Thyroid gland (tissue), 4 donors: ENCODE results near the gene BMP2K. TPM values are rescaled to one million over a fixed set of nuclear protein-coding genes. Genes with fewer than 3 reads are reported as not detected.

Source experiments
- DNase-seq, 2 donors: peaks; one replicate each; pipeline ENCODE4 v3.0.0-alpha.2; 2019
- H3K27ac ChIP-seq, 3 donors: fragments of 200-600 bp; sonication (generic); 1 replicate in 2 of 3; 2 replicates in 1 of 3; pipeline ENCODE4 v1.5.1; 2016 to 2019; ENCODE audit warnings: mild to moderate bottlenecking in 1 of 3, moderate library complexity in 1 of 3
- H3K27me3 ChIP-seq: fragments of 200-600 bp; sonication (generic); one replicate; pipeline ENCODE4 v1.5.1; 2019
- H3K36me3 ChIP-seq, 2 donors: fragments of 200-600 bp; sonication (generic); one replicate each; pipeline ENCODE4 v1.5.1; 2016 to 2019
- H3K4me1 ChIP-seq, 2 donors: fragments of 200-600 bp; sonication (generic); one replicate each; pipeline ENCODE4 v1.5.1; 2017 to 2019
- H3K4me3 ChIP-seq, 3 donors: fragments of 200-600 bp; sonication (generic); replicated peaks in 1 of 3; 1 replicate in 2 of 3; 2 replicates in 1 of 3; pipeline ENCODE4 v1.5.1; 2016; ENCODE audit warnings: mild to moderate bottlenecking in 1 of 3
- H3K9me3 ChIP-seq: fragments of 200-600 bp; sonication (generic); one replicate; pipeline ENCODE4 v1.5.1; 2017
- POLR2A ChIP-seq, 2 donors: fragments of 450-650 bp; IDR thresholded peaks; one replicate each; pipeline ENCODE4 v1.6.1; 2017; ENCODE audit warnings: antibody characterized with exemption in 2 of 2, mild to moderate bottlenecking in 2 of 2, moderate library complexity in 1 of 2
- WGBS, 2 donors: methylation state at CpG; one replicate each; pipeline ENCODE4 v1.1.5; 2017; 5-methylcytosine and 5-hydroxymethylcytosine counted together
- intact Hi-C: fragments of 100-400 bp; cut with DNase I; formaldehyde crosslinking; loops from one replicate; pipeline ENCODE4 v1.15.1; 2023
- total RNA-seq, 4 donors: library from RNA; depleted of rRNA; stranded (reverse); fragments of >200 nt; gene quantifications; one replicate each; pipeline ENCODE4 v1.2.3, GENCODE V29; 2016
- TF ChIP-seq, protein P1 (sequence below), 6 experiments: fragments of 200-600 bp in 3 of 6; fragments of 450-650 bp in 3 of 6; sonication (generic) in 3 of 6; IDR thresholded peaks; one replicate each; pipeline ENCODE4 v1.5.1; 2016 to 2019; ENCODE audit warnings: antibody characterized with exemption in 6 of 6, mild to moderate bottlenecking in 2 of 6, inconsistent platforms in 1 of 6, moderate library complexity in 1 of 6

The BMP2K gene
- total RNA-seq, 4 donors from 2014 or later = 63.8 to 69.2 (median 64.3) TPM

DNA sequence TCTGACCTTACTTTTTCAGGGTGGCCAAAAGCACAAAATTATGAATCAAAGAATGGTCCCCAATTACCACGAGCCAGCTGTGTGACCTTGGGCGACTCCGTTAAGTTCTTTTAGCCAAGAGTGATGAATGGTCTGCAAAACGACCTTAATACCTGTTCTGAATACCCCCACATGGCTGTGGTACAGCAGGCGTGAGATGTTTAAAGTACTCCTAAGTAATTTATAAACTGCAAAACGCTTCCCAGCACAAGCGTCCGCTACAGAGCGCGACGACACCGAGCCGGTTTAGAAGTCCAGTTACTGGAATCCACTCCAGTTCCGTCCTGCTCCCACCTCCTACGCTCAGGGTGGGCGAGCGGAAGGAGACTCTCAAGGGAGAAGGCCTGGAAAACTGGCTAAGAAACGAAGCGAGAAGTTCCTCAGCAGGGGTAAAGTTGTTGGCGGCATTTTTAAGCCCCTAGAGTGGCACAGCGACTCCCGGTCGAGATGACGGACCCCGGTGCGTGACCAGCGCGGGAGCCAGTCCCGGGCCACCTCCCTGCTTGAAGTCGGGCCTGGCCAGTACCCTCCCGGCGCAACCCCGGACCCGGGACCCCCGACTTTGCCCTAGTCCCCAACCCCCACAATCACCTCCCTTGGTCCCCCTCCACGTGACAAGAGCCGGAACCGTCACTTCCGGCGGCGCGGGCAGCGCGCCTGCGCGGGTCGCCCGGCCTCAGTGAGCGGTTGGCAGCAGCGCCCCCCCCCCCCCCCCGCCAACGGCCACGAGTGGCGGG lies 659 bp upstream of the BMP2K start:
- Histone ChIP-seq H3K27ac (peak overlapping the region; percentile 98 to 99 (median 98)), H3K4me3 (peak overlapping the region; percentile 16 to 99 (median 79)), H3K9me3 (no peaks in the 10 kb centered on the region), H3K27me3 (no peaks in the 10 kb centered on the region), H3K4me1 (peaks cover 19 to 20% of the 10 kb centered on the region in 2 donors), H3K36me3 (no peaks in the 10 kb centered on the region)
- WGBS, 2 donors = 0 to 1% methylated on average over 14 to 35 of the region's 54 CpGs
- TF ChIP-seq POLR2A (IDR thresholded peaks at IDR 0.05) = peak in 1 of 2 donors; percentile 53
- TF ChIP-seq, protein P1, sequence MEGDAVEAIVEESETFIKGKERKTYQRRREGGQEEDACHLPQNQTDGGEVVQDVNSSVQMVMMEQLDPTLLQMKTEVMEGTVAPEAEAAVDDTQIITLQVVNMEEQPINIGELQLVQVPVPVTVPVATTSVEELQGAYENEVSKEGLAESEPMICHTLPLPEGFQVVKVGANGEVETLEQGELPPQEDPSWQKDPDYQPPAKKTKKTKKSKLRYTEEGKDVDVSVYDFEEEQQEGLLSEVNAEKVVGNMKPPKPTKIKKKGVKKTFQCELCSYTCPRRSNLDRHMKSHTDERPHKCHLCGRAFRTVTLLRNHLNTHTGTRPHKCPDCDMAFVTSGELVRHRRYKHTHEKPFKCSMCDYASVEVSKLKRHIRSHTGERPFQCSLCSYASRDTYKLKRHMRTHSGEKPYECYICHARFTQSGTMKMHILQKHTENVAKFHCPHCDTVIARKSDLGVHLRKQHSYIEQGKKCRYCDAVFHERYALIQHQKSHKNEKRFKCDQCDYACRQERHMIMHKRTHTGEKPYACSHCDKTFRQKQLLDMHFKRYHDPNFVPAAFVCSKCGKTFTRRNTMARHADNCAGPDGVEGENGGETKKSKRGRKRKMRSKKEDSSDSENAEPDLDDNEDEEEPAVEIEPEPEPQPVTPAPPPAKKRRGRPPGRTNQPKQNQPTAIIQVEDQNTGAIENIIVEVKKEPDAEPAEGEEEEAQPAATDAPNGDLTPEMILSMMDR (IDR thresholded peaks at IDR 0.05) = no peak
- intact Hi-C loops = loop anchor here (5.0 kb wide), 1 partner anchor 158 kb away; no protein-coding TSS in a partner anchor
- peak; percentile 88 to 90 for DNase-seq

DNA sequence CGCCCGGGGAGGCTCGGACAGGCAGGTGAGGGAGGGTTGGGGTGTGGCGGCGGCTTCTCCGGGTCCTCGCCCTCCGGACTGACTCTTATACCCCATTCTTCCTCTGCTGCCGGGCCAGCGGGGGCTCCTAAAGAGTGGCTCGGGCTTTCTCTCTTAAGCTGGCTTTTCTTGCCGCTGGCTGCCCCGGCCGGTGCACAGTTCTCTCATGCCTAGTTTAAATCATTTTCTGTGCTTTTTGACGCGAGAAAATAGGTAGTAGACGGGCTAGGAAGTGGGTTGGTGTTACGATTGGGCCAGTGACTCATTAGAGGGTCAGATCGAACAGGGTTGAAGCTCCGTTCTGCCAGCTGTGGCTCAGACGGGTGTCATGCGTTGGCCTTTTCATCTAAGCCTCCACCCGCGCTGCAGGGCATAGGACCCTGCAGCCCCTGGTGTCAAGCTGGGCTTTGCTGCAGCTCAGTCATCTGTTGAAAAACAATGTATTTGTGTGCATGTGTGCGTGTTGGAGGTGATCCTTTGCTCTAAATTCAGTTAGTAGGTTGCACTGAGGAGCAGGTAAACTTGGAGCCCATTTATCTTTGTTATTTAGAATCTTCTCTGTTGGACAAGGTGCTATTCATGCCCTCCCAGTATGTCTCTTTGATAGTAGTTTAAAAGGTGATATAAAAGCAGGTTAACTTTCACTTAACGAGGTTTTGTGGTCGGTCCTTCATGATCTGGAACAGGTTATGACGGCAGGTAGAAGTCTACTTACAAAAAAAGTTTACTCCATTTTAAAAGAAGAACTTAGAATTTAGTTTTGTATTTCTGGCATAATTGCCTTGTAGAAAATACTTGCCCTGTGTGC lies 802 bp downstream of the BMP2K start:
- H3K36me3 ChIP-seq = no peaks in the 10 kb centered on the region
- peaks cover 23 to 31% of the 10 kb centered on the region in 2 donors for H3K4me1 ChIP-seq
- no peaks in the 10 kb centered on the region for H3K9me3 ChIP-seq
- peak overlapping the region; percentile 13 to 79 (median 68) for H3K4me3 ChIP-seq
- intact Hi-C loops = loop anchor here (5.0 kb wide), 1 partner anchor 160 kb away; no protein-coding TSS in a partner anchor
- H3K27me3 ChIP-seq = no peaks in the 10 kb centered on the region
- H3K27ac ChIP-seq = peak overlapping the region; percentile 98 to 99 (median 98)
- WGBS, 2 donors = 1 to 7% methylated on average over 8 to 24 of the region's 28 CpGs
- TF ChIP-seq, protein P1 (IDR thresholded peaks at IDR 0.05) = no peak
- peak in 1 of 2 donors; percentile 56 for TF ChIP-seq POLR2A (IDR thresholded peaks at IDR 0.05)
- peak; percentile 48 to 65 for DNase-seq

DNA sequence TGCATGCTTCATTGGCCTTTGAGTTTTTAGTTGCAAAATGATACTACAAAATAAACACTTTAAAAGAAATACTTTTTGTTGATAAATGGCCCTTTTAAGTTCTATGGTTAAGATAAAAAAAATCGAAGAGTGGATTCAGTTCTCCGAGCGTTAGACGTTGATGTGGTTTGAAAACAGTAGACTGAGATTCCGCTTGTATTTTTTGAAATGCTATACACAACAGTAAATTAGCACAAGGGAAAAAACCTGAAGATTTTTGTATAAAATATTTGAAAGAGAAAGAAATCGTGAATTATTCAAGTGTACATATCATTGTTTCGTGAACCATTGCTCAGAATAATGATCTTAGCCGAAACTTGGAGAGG lies 1.4 kb downstream of the BMP2K start:
- H3K9me3 ChIP-seq = no peaks in the 10 kb centered on the region
- TF ChIP-seq, protein P1 (IDR thresholded peaks at IDR 0.05) = no peak
- H3K36me3 ChIP-seq = no peaks in the 10 kb centered on the region
- H3K4me3 ChIP-seq = peak overlapping the region in 2 of 3 donors; percentile 68 to 79
- no peaks in the 10 kb centered on the region for H3K27me3 ChIP-seq
- peak overlapping the region; percentile 98 to 99 (median 98) for H3K27ac ChIP-seq
- H3K4me1 ChIP-seq = peaks cover 27 to 32% of the 10 kb centered on the region in 2 donors
- intact Hi-C loops = loop anchor here (5.0 kb wide), 1 partner anchor 160 kb away; no protein-coding TSS in a partner anchor
- 34 to 38% methylated on average over 8 of the region's 8 CpGs for WGBS, 2 donors
- no peak for DNase-seq

DNA sequence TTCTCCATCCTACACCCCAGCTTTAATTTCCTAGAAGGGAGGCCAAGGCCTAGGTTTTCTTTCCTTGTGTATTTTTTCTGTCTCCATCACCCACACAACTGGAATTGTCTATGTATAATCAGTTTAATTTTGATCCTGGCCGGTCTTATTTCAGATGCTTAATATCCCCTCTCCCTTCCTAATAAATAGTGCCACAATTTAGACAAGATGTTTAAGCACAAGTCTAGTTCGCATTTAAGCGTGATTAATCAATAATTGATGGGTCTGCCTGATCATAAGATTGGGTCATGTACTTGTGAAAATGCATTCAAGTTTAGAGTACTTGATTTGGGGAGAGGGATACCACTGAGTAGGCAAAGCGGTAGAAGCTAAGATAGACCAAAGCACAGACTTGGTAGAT lies 2.4 kb downstream of the BMP2K start:
- TF ChIP-seq, protein P1 (IDR thresholded peaks at IDR 0.05) = no peak
- TF ChIP-seq POLR2A (IDR thresholded peaks at IDR 0.05) = no peak
- H3K4me1 ChIP-seq = peaks cover 27 to 32% of the 10 kb centered on the region in 2 donors
- no peaks in the 10 kb centered on the region for H3K27me3 ChIP-seq
- DNase-seq = no peak
- 85 to 92% methylated on average over 4 of the region's 4 CpGs for WGBS, 2 donors
- intact Hi-C loops = loop anchor here (5.0 kb wide), 1 partner anchor 161 kb away; no protein-coding TSS in a partner anchor
- no peaks in the 10 kb centered on the region for H3K36me3 ChIP-seq
- H3K9me3 ChIP-seq = no peaks in the 10 kb centered on the region
- peak overlapping the region in 1 of 3 donors; percentile 14 for H3K27ac ChIP-seq
- no peak overlapping the region for H3K4me3 ChIP-seq
